Right lobe of liver (tissue), 6 donors: ENCODE measurements around the gene NLRP5. TPM values are rescaled to one million over a fixed set of nuclear protein-coding genes. Genes with fewer than 3 reads are reported as not detected.

Experiments
- ATAC-seq, 4 donors: fragments of 200-7000 bp; cut with Tn5 transposase; one replicate each; pipeline ENCODE4 v1.9.1; 2020; ENCODE audit warnings: mild to moderate bottlenecking in 4 of 4, moderate library complexity in 4 of 4
- DNase-seq, 3 donors: peaks; one replicate each; pipeline ENCODE4 v3.0.0-alpha.2; 2020
- H3K27ac ChIP-seq, 3 donors: fragments of 200-600 bp; one replicate each; pipeline ENCODE4 v1.8.0; 2022
- H3K27me3 ChIP-seq, 2 donors: fragments of 200-600 bp; one replicate each; pipeline ENCODE4 v1.8.0; 2022
- H3K36me3 ChIP-seq, 4 donors: fragments of 200-600 bp; sonication (generic) in 1 of 4; one replicate each; pipeline versions ENCODE4 v1.5.1 to v1.8.0; 2017 to 2022; ENCODE audit warnings: control low read depth in 1 of 4
- H3K4me1 ChIP-seq, 4 donors: fragments of 200-600 bp; sonication (generic) in 1 of 4; one replicate each; pipeline versions ENCODE4 v1.5.1 to v1.8.0; 2017 to 2022; ENCODE audit warnings: control low read depth in 1 of 4
- H3K4me3 ChIP-seq, 3 donors: fragments of 200-600 bp; one replicate each; pipeline ENCODE4 v1.8.0; 2022
- H3K9me3 ChIP-seq, 4 donors: fragments of 200-600 bp; sonication (generic) in 1 of 4; one replicate each; pipeline versions ENCODE4 v1.5.1 to v1.8.0; 2017 to 2022; ENCODE audit warnings: control low read depth in 1 of 4
- POLR2A ChIP-seq: fragments of 450-650 bp; IDR thresholded peaks from one replicate; pipeline ENCODE4 v1.6.1; 2017; ENCODE audit warnings: antibody characterized with exemption, mild to moderate bottlenecking
- WGBS: methylation state at CpG from one replicate; pipeline ENCODE4 v1.1.6; 2018; ENCODE audit warnings: low coverage, low lambda C conversion rate; ENCODE audit not compliant: insufficient coverage; ENCODE audit errors: missing lambda C conversion rate; 5-methylcytosine and 5-hydroxymethylcytosine counted together
- intact Hi-C, 2 donors: fragments of 100-400 bp; cut with DNase I; formaldehyde crosslinking; loops; one replicate each; pipeline versions ENCODE4 v1.11.2 to v1.14.1; 2022
- total RNA-seq, 6 experiments: library from RNA; depleted of rRNA in 2 of 6; stranded (reverse); fragments of >200 nt in 2 of 6; fragmentation: NEBNext Ultra II Directional in 3 of 6; extraction: Animal tissue kit (Norgen Biotek cat#: 25700) in 3 of 6; gene quantifications; one replicate each; pipeline versions ENCODE4 v1.1.0 to v1.2.4, GENCODE V29; 2016 to 2023
- TF ChIP-seq, protein P1 (sequence below), 4 donors: fragments of 200-600 bp in 3 of 4; fragments of 450-650 bp in 1 of 4; IDR thresholded peaks; one replicate each; pipeline versions ENCODE4 v1.5.1 to v1.8.0; 2016 to 2022; ENCODE audit warnings: antibody characterized with exemption in 4 of 4, mild to moderate bottlenecking in 2 of 4
- donor health status: DM: no; HTN: yes; CAD: no.
- donor health status: DM: no; HTN: no; CAD: no.
- donor health status: DM: no; HTN: no; CAD: no.
- donor health status: DM: no; HTN: yes; CAD: no.
- donor health status: DM: no; HTN: yes; CAD: no.

Gene NLRP5
- total RNA-seq, 6 experiments from 2014 or later, result not detected

DNA sequence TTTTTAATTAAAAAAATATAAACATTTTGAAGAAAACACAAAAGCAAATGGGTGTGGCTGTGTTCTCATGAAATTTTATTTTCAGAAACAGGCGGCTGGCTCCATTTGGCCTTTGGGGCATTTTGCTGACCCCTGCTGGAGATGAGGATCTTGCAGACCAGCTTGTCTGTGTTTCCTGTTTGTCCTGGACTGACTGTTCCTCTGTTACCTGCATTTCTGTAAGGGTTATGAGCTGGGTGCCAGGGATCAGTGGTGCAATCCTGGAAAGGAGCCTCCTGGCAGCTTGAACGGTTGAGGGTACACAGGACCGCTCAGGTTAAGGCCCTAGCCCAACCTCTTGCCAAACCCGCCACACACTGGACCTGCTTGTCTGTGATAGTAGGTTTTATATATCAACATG lies 84.6 kb downstream of the NLRP5 start:
- Histone ChIP-seq H3K36me3 (no peaks in the 10 kb centered on the region), H3K27ac (no peak overlapping the region), H3K9me3 (no peaks in the 10 kb centered on the region), H3K27me3 (no peaks in the 10 kb centered on the region), H3K4me3 (no peak overlapping the region), H3K4me1 (peaks cover 0 to 9% (median 0%) of the 10 kb centered on the region in 4 donors)
- DNase-seq (peak; percentile 77 to 96 (median 91)), ATAC-seq (peak; percentile 88 to 94 (median 92))
- intact Hi-C loops, result loop anchor here in 1 of 2 donors (10.0 kb wide), 1 partner anchor 104 kb away; the partner anchor contains the start of gene GALP
- TF ChIP-seq, protein P1, sequence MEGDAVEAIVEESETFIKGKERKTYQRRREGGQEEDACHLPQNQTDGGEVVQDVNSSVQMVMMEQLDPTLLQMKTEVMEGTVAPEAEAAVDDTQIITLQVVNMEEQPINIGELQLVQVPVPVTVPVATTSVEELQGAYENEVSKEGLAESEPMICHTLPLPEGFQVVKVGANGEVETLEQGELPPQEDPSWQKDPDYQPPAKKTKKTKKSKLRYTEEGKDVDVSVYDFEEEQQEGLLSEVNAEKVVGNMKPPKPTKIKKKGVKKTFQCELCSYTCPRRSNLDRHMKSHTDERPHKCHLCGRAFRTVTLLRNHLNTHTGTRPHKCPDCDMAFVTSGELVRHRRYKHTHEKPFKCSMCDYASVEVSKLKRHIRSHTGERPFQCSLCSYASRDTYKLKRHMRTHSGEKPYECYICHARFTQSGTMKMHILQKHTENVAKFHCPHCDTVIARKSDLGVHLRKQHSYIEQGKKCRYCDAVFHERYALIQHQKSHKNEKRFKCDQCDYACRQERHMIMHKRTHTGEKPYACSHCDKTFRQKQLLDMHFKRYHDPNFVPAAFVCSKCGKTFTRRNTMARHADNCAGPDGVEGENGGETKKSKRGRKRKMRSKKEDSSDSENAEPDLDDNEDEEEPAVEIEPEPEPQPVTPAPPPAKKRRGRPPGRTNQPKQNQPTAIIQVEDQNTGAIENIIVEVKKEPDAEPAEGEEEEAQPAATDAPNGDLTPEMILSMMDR (IDR thresholded peaks at IDR 0.05), result peak; percentile 28 to 66 (median 50)
- no peak for TF ChIP-seq POLR2A
- 33% methylated on average over 4 of the region's 4 CpGs for WGBS

DNA sequence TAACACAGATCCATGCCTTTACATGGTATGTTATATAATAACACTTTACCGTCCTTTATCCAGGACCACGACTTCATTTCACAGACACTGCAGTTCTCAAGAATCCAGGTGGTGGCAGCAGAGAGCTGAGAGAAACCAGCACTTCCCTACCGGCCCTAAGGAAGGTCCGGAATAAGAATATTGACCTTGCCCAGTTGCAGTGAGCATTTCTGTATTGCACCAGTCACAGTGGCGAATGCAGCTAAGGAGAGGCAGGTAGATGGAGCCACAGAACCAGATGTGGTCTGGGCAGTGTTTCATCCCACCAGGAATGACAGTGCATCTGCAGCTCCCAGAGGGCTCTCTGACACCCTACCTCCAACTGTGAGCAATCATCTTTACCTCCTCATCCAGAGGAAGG lies 89.9 kb downstream of the NLRP5 start:
- Histone ChIP-seq H3K27ac (no peak overlapping the region), H3K4me3 (no peak overlapping the region), H3K4me1 (peaks cover 0 to 9% (median 0%) of the 10 kb centered on the region in 4 donors), H3K36me3 (no peaks in the 10 kb centered on the region), H3K27me3 (no peaks in the 10 kb centered on the region), H3K9me3 (no peaks in the 10 kb centered on the region)
- TF ChIP-seq, protein P1 (IDR thresholded peaks at IDR 0.05), result peak; percentile 80 to 87 (median 85)
- TF ChIP-seq POLR2A, result no peak
- peak in 1 of 3 donors; percentile 38 for DNase-seq
- intact Hi-C loops, result loop anchor here in 1 of 2 donors (10.0 kb wide), 1 partner anchor 98 kb away; the partner anchor contains the start of gene GALP
- peak; percentile 77 to 81 (median 77) for ATAC-seq
- WGBS, result 7% methylated on average over 5 of the region's 5 CpGs

DNA sequence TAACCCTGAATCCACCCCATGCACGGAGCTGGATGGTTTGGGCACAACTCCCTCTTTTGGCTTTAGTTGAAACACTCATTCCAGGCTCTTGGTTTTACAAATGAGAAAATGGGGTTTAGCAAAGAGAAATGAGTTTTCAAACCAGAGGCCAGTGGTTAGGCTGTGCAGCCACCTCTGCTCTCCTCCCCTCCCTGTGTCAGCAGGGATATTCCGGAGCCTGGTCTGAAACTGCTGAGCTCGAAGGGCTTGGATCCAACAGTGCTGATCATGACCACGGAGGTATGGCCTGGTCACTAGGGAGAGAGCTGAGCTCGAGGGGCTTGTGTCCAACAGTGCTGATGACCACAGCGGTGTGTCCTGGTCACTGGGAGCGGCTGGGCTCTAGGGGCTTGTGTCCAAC lies 93.0 kb downstream of the NLRP5 start:
- no peaks in the 10 kb centered on the region for H3K27me3 ChIP-seq
- no peak overlapping the region for H3K4me3 ChIP-seq
- no peak overlapping the region for H3K27ac ChIP-seq
- H3K4me1 ChIP-seq, result peaks cover 0 to 9% (median 0%) of the 10 kb centered on the region in 4 donors
- DNase-seq (no peak), ATAC-seq (no peak)
- intact Hi-C loops, result loop anchor here in 1 of 2 donors (10.0 kb wide), 2 partner anchors 95 to 245 kb away; partner anchors contain the start of gene GALP
- no peaks in the 10 kb centered on the region for H3K9me3 ChIP-seq
- no peaks in the 10 kb centered on the region for H3K36me3 ChIP-seq
- 57% methylated on average over 2 of the region's 7 CpGs for WGBS
- TF ChIP-seq, protein P1 (IDR thresholded peaks at IDR 0.05), result no peak
- no peak for TF ChIP-seq POLR2A

DNA sequence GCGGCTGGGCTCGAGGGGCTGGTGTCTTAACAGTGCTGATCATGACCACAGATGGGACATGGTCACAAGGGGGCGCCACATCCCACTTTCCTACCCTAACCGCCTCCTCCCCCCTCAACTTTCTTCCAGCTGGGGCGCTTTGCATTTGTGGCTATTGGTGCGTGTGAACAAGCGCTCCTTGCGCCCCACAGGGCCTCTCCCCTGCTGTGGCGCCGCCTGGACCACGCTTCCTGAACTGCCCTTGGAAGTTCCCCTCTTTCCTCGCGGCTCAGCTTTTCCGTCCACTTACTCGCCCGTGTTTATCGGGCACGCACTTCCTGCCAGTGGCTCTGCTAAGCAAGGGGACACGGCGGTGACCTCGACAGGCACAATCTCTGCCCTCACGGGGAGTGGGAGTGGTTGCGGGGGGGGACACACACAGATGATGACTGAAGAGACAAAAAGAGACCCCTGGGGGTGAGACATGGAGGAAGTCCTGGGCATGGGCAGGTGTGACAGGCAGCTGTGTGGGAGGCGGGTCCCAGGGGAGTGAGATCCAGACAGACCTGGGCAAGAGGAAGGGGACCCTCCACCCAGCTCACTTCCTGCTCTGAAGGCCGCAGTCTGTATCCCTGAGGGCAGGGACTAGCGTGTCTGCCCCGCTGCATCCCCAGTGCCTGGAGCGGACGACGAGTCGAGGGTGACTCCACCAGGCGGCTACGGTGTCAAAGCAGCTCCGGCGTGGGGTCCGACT lies 94.3 kb downstream of the NLRP5 start:
- H3K4me3 ChIP-seq, result peak overlapping the region; percentile 23 to 42 (median 30)
- DNase-seq, result peak; percentile 77 to 79 (median 78)
- TF ChIP-seq, protein P1 (IDR thresholded peaks at IDR 0.05), result peak; percentile 44 to 50 (median 48)
- TF ChIP-seq POLR2A, result no peak
- no peaks in the 10 kb centered on the region for H3K9me3 ChIP-seq
- intact Hi-C loops, result loop anchor here in 1 of 2 donors (10.0 kb wide), 1 partner anchor 244 kb away; no protein-coding TSS in a partner anchor
- peak; percentile 81 to 84 (median 82) for ATAC-seq
- H3K4me1 ChIP-seq, result peaks cover 0 to 9% (median 0%) of the 10 kb centered on the region in 4 donors
- no peaks in the 10 kb centered on the region for H3K27me3 ChIP-seq
- WGBS, result under 1% methylated on average over 20 of the region's 36 CpGs
- H3K36me3 ChIP-seq, result no peaks in the 10 kb centered on the region
- no peak overlapping the region for H3K27ac ChIP-seq
